ENCODE measurements around the gene CRTAP.

- no peak for TF ChIP-seq ZNF274 (IDR thresholded peaks at IDR 0.05; ENCODE audit: low read depth, low read length)
- no peak for TF ChIP-seq REST (IDR thresholded peaks at IDR 0.05; ENCODE audit: low read depth)
These were observed 10.3 kb upstream of the CRTAP start for GRCh38 chr3:33103480-33103879.
